ENCODE results near the gene TRPV5. TPM values are rescaled to one million over a fixed set of nuclear protein-coding genes. Genes with fewer than 3 reads are reported as not detected.

The TRPV5 gene
- total RNA-seq, 4 donors from 2014 or later, result not detected

GRCh38 chr7:142939226-142939910 lies 5.8 kb upstream of the TRPV5 start, which contains the start of gene LLCFC1:
Gene LLCFC1 (plus strand): TSS chr7:142939484. CDS start chr7:142939622, 138 bp downstream.
- Histone ChIP-seq H3K9me3 (no peaks in the 10 kb centered on the region), H3K36me3 (no peaks in the 10 kb centered on the region), H3K27me3 (no peaks in the 10 kb centered on the region), H3K4me3 (no peak within 1 kb of the TSS), H3K27ac (no peak within 1 kb of the TSS), H3K4me1 (no peaks in the 10 kb centered on the region)
- DNase-seq, result no peak
- intact Hi-C loops (cut with DNase I; ENCODE audit: low total_unique reads), result no loop called here
- no peak for TF ChIP-seq CTCF (IDR thresholded peaks at IDR 0.05 in 4 of 5, conservative IDR thresholded peaks at IDR 0.05 in 1 of 5)
- no peak for TF ChIP-seq POLR2A (IDR thresholded peaks at IDR 0.05)
- no peak for ATAC-seq
- in situ Hi-C loops (cut with MboI; ENCODE audit: low sequenced_read_pairs in 4 of 4), result no loop called here

GRCh38 chr7:142938611-142939010 lies 5.1 kb upstream of the TRPV5 start:
- no peak for TF ChIP-seq CTCF (IDR thresholded peaks at IDR 0.05 in 4 of 5, conservative IDR thresholded peaks at IDR 0.05 in 1 of 5)
- ATAC-seq (no peak), DNase-seq (no peak)
- Histone ChIP-seq H3K4me1 (no peaks in the 10 kb centered on the region), H3K27ac (no peak overlapping the region), H3K36me3 (no peaks in the 10 kb centered on the region), H3K4me3 (no peak overlapping the region), H3K9me3 (no peaks in the 10 kb centered on the region), H3K27me3 (no peaks in the 10 kb centered on the region)
- in situ Hi-C loops (cut with MboI; ENCODE audit: low sequenced_read_pairs in 4 of 4) (no loop called here), intact Hi-C loops (cut with DNase I; ENCODE audit: low total_unique reads) (no loop called here)

GRCh38 chr7:142935941-142936565 lies 2.5 kb upstream of the TRPV5 start:
- H3K9me3 ChIP-seq, result no peaks in the 10 kb centered on the region
- DNase-seq (no peak), ATAC-seq (no peak)
- no peaks in the 10 kb centered on the region for H3K36me3 ChIP-seq
- H3K4me1 ChIP-seq, result no peaks in the 10 kb centered on the region
- no peaks in the 10 kb centered on the region for H3K27me3 ChIP-seq
- H3K4me3 ChIP-seq, result no peak overlapping the region
- intact Hi-C loops (cut with DNase I; ENCODE audit: low total_unique reads) (no loop called here), in situ Hi-C loops (cut with MboI; ENCODE audit: low sequenced_read_pairs in 4 of 4) (no loop called here)
- TF ChIP-seq CTCF (IDR thresholded peaks at IDR 0.05 in 4 of 5, conservative IDR thresholded peaks at IDR 0.05 in 1 of 5) (no peak), POLR2A (IDR thresholded peaks at IDR 0.05) (no peak)
- H3K27ac ChIP-seq, result no peak overlapping the region

- no peaks in the 10 kb centered on the region for H3K4me1 ChIP-seq
- no peak overlapping the region for H3K27ac ChIP-seq
- H3K4me3 ChIP-seq, result no peak overlapping the region
- H3K27me3 ChIP-seq, result no peaks in the 10 kb centered on the region
- intact Hi-C loops (cut with DNase I; ENCODE audit: low total_unique reads), result no loop called here
- ATAC-seq (no peak), DNase-seq (no peak)
- in situ Hi-C loops (cut with MboI; ENCODE audit: low sequenced_read_pairs in 4 of 4), result no loop called here
- TF ChIP-seq CTCF (IDR thresholded peaks at IDR 0.05 in 4 of 5, conservative IDR thresholded peaks at IDR 0.05 in 1 of 5) (no peak), POLR2A (IDR thresholded peaks at IDR 0.05) (no peak)
- no peaks in the 10 kb centered on the region for H3K9me3 ChIP-seq
- no peaks in the 10 kb centered on the region for H3K36me3 ChIP-seq
These were observed 510 bp upstream of the TRPV5 start for GRCh38 chr7:142934056-142934455.

Data from gastrocnemius medialis (tissue), 4 donors.